Retinal pigment epithelial cell (primary cell): Measurements from ENCODE around the gene TMEM131.

Experiments used
- DNase-seq: peaks from one replicate; pipeline ENCODE4 v3.0.0-alpha.2; 2010; ENCODE audit warnings: low read depth
- H3K4me3 ChIP-seq: 2 replicates; pipeline ENCODE4 v1.5.1; 2011; ENCODE audit warnings: mild to moderate bottlenecking, low read length, control low read depth, moderate library complexity
- TF ChIP-seq, protein P1 (sequence below): conservative IDR thresholded peaks from 2 replicates; pipeline ENCODE4 v1.5.1; 2011; ENCODE audit warnings: low read depth, low read length, control low read depth, inconsistent platforms

Gene TMEM131

DNA sequence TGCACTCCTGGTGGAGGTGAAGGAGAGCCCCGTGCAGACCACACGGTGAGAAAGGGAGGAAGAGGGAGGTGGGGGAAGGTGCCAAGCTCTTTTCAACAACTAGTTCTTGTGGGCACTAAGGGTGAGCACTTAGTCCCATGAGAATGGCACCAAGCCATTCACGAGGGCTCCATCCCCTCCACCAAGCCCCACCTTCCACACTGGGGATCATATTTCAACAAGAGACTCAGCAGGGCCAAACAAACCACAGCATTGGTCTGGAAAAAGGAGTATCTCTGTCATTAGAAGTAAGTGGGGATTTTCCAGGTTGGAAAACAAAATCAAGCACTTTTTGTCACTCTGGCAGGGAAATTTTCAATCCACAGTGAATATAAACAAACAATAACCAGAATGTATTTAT, 244.0 kb downstream of the TMEM131 start:
- no peak overlapping the region for H3K4me3 ChIP-seq
- DNase-seq: peak; percentile 34
- TF ChIP-seq, protein P1, sequence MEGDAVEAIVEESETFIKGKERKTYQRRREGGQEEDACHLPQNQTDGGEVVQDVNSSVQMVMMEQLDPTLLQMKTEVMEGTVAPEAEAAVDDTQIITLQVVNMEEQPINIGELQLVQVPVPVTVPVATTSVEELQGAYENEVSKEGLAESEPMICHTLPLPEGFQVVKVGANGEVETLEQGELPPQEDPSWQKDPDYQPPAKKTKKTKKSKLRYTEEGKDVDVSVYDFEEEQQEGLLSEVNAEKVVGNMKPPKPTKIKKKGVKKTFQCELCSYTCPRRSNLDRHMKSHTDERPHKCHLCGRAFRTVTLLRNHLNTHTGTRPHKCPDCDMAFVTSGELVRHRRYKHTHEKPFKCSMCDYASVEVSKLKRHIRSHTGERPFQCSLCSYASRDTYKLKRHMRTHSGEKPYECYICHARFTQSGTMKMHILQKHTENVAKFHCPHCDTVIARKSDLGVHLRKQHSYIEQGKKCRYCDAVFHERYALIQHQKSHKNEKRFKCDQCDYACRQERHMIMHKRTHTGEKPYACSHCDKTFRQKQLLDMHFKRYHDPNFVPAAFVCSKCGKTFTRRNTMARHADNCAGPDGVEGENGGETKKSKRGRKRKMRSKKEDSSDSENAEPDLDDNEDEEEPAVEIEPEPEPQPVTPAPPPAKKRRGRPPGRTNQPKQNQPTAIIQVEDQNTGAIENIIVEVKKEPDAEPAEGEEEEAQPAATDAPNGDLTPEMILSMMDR: no peak

DNA sequence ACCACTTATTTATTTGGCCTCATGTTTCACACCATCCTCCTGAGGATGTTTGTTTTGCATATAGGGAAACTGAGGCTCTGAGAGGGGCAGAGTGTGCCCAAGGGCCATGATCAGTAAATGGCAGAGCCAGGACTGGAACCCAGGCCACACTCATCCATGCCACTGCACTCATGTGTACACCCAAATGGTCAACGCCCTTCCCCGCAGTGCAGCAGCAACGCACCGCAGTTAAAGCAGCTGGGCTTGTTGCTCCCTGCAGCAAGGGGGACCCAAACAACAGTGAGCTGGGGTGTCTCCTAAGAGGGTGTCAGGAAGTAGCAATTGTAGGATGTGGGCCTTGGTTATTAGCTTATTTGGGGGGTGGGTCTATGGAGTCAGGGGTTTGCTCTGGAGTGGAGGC, 245.7 kb downstream of the TMEM131 start:
- DNase-seq: no peak
- TF ChIP-seq, protein P1: no peak
- H3K4me3 ChIP-seq: no peak overlapping the region

DNA sequence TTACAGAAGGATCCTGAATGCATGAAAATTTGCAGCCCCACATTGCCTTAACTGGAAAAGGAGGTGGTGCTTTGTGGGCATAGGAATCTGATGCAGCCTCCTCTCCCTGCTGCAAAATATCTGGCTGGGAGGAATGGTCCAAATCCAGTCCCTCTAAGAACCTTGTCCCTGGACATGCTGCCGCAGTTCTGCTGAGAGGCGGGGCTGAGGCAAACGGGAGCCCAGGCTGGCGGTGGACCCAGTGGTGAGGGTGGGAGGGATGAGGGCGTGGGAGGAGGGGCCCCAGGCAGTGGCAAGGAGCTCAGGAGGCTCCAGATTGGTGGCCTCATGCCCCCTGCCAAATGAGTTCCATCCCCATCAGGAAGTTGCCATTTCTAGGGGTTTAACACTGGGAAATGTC, 246.2 kb downstream of the TMEM131 start:
- no peak for DNase-seq
- no peak overlapping the region for H3K4me3 ChIP-seq
- TF ChIP-seq, protein P1: no peak

DNA sequence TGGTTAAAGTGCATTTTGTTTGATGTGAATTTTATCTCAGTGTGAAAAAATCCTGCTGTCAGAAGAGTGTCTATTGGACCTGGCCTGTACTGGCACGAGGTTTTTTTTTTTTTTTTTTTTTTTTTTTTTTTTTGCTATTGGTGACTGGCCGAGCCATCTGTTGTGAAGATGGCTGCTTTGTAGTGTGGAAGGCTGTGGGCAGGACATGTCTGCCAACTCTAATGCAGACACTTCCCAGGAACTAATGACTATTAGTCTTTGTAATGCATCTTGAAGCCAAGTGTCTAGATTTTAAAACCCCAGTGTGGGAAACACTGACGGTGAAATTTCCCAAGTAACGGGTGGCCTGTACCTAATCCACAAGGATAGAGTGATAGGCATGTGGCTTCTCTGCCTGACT, 248.0 kb downstream of the TMEM131 start:
- no peak overlapping the region for H3K4me3 ChIP-seq
- no peak for DNase-seq
- TF ChIP-seq, protein P1: no peak

DNA sequence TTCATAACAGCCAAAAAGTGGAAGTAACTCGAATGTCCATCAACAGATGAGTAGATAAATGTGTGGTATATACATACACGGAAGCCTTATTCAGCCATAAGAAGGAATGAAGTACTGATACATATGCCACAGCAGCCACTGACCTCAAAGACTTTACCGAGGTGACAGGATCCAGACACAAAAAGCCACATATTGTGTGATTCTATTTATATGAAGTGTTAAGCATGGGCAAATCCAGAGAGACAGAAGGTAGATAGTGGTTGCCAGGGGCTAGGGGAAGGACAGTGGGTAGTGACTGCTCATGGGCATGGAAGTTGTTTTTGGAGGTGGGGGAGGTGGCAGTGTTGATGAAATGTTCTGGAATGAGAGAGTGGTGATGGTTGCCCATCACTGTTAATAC, 248.5 kb downstream of the TMEM131 start:
- TF ChIP-seq, protein P1: no peak
- H3K4me3 ChIP-seq: no peak overlapping the region
- no peak for DNase-seq

DNA sequence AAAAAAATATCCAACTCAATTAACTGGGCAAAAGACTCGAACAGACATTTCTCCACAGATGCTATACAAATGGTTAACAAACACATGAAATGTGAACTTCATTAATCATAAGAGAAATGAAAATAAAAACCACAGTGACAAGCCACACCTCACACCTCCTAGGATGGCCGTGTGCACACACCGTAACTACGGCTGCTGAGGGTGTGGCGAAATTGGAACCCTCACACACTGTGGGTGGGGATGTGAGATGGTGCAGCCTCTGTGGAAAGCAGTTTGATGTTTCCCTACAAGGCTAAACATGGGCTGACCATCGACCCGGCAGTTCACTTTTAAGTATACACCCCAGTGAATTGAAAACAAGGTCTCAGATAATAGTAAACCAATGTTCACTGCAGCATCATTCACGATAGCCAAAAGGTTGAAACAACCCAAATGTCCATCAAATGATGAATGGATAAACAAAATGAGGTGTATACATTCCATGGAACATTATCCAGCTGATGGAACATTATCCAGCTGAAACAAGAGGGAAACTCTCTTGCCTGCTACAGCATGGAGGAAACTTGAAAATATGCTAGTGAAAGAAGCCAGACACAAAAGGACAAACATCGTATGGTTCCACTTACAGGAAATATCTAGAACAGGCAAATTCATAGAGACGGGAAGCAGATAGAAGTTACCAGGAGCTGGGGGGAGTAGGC, 250.1 kb downstream of the TMEM131 start:
- TF ChIP-seq, protein P1: no peak
- no peak for DNase-seq

DNA sequence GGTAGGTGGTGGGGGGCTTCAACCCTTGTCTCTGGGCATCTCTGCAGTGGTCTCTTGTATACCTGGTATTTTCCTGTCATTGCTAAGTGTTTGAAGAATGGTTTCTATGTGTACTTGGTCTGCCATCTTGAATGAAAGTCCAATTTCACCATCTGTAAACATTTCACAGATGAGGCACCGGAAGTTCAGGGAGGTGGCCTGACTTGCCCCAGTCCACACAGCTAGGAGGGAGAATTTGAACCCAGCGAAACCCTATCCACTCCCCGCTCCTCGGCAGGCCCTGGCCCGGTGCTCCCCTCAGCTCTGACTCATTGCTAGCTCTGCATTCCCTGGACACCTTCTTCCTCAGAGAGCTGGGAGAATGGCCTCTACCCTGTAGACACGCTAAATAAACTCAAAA, 251.8 kb downstream of the TMEM131 start:
- no peak overlapping the region for H3K4me3 ChIP-seq
- TF ChIP-seq, protein P1: no peak
- DNase-seq: no peak

More for the DNA sequence above, 250.1 kb downstream of the TMEM131 start:
- no peak overlapping the region for H3K4me3 ChIP-seq
